GM12878 (cell line): ENCODE results near the gene BARD1. TPM values are rescaled to one million over a fixed set of nuclear protein-coding genes. Genes with fewer than 3 reads are reported as not detected.
"Not testable (repeated sequence)": the region's sequence is repeated elsewhere in the genome, so short reads cannot be mapped to it uniquely, and the experiment has no call there.

Experiments
- ATAC-seq: fragments of 200-7000 bp; cut with Tn5 transposase; 3 replicates; pipeline ENCODE4 v1.9.1; 2020; ENCODE audit warnings: mild to moderate bottlenecking, moderate library complexity
- BruUV-seq: library from RNA; stranded (reverse); fragments of 400-500 nt; replicated peaks from 2 replicates; lab custom pipeline; 2021; lab: Mats Ljungman, UMichigan
- CTCF ChIA-PET: fragments of 300-600 bp; sonication (Branson Sonifier 250); formaldehyde crosslinking; extraction: SDS; loops from one replicate; lab custom pipeline; 2021; ENCODE audit warnings: inconsistent platforms; lab: Yijun Ruan, JAX
- POLR2A ChIA-PET: fragments of 350-600 bp; formaldehyde crosslinking; extraction: SDS; loops from one replicate; lab custom pipeline; 2021; ENCODE audit warnings: inconsistent platforms; lab: Charles Lee
- RAD21 ChIA-PET: fragments of 300-600 bp; sonication (Branson Sonifier 250); formaldehyde crosslinking; loops from one replicate; lab custom pipeline; 2023; ENCODE audit warnings: antibody characterized with exemption; ENCODE audit not compliant: unreplicated experiment; lab: Charles Lee
- SMC1A ChIA-PET: fragments of 300-600 bp; sonication (Branson Sonifier 250); formaldehyde crosslinking; loops from one replicate; lab custom pipeline; 2023; ENCODE audit not compliant: unreplicated experiment, uncharacterized antibody; lab: Charles Lee
- DNase-seq: peaks from one replicate; pipeline ENCODE4 v3.0.0-alpha.2; 2011; ENCODE audit warnings: low read depth, low spot score
- FAIRE-seq: peaks from 3 replicates; lab custom pipeline; 2011; peaks lifted over from hg19 to GRCh38; lab: Jason Lieb, UNC
- H2AFZ ChIP-seq: 2 replicates; pipeline ENCODE4 v1.6.0; 2011; ENCODE audit warnings: low read depth, low read length, control low read depth; ENCODE audit not compliant: control insufficient read depth
- H3K27ac ChIP-seq: 2 replicates; pipeline ENCODE4 v1.5.1; 2011; ENCODE audit warnings: control low read depth; ENCODE audit not compliant: control insufficient read depth, insufficient read depth
- H3K27me3 ChIP-seq, 2 experiments: replicated peaks in 1 of 2; 2 replicates each; pipeline versions ENCODE4 v1.6.0 to v1.6.1; 2011; ENCODE audit warnings: low read length in 1 of 2; ENCODE audit not compliant: control insufficient read depth in 2 of 2, insufficient read depth in 2 of 2
- H3K36me3 ChIP-seq, 2 experiments: 2 replicates each; pipeline ENCODE4 v1.5.1; 2011; ENCODE audit warnings: low read length in 1 of 2; ENCODE audit not compliant: control insufficient read depth in 2 of 2, insufficient read depth in 2 of 2
- H3K4me1 ChIP-seq: 2 replicates; pipeline ENCODE4 v1.6.1; 2011; ENCODE audit warnings: mild to moderate bottlenecking, low read length, moderate library complexity, mixed read lengths; ENCODE audit not compliant: control insufficient read depth, insufficient read depth
- H3K4me2 ChIP-seq: 2 replicates; pipeline ENCODE4 v1.6.0; 2011; ENCODE audit warnings: control low read depth; ENCODE audit not compliant: control insufficient read depth, insufficient read depth
- H3K4me3 ChIP-seq: fragments of 200-600 bp; sonication (generic); 2 replicates; pipeline ENCODE4 v1.5.1; 2016
- H3K79me2 ChIP-seq: 2 replicates; pipeline ENCODE4 v1.6.0; 2011; ENCODE audit warnings: low read length; ENCODE audit not compliant: control insufficient read depth, insufficient read depth
- H3K9ac ChIP-seq: 2 replicates; pipeline ENCODE4 v1.8.0; 2011; ENCODE audit warnings: low read length, control low read depth, mixed read lengths; ENCODE audit not compliant: control insufficient read depth, insufficient read depth
- H3K9me3 ChIP-seq: replicated peaks from 3 replicates; pipeline ENCODE4 v1.5.1; 2011; ENCODE audit warnings: mild to moderate bottlenecking, low read length; ENCODE audit not compliant: control insufficient read depth, insufficient read depth
- H4K20me1 ChIP-seq: 2 replicates; pipeline ENCODE4 v1.6.0; 2011; ENCODE audit not compliant: control insufficient read depth, insufficient read depth
- BHLHE40 ChIP-seq, 2 experiments: fragments of 450-650 bp in 1 of 2; IDR thresholded peaks; 2 replicates each; pipeline ENCODE4 v1.6.1; 2011 to 2017; ENCODE audit warnings: low read depth in 2 of 2, borderline replicate concordance in 1 of 2, improper control_type of control experiment in 1 of 2, low read length in 1 of 2, mild to moderate bottlenecking in 1 of 2
- CBFB ChIP-seq: IDR thresholded peaks from 2 replicates; pipeline ENCODE4 v1.6.1; 2016; ENCODE audit warnings: antibody characterized with exemption, low read depth
- CEBPB ChIP-seq, 2 experiments: fragments of 150-350 bp in 1 of 2; IDR thresholded peaks; 2 replicates each; pipeline ENCODE4 v1.6.1; 2012 to 2014; ENCODE audit warnings: low read depth in 2 of 2, low read length in 2 of 2, borderline replicate concordance in 1 of 2, inconsistent platforms in 1 of 2
- EED ChIP-seq: sonication (generic); IDR thresholded peaks from 2 replicates; pipeline ENCODE4 v1.6.1; 2016; ENCODE audit warnings: antibody characterized with exemption, low read depth
- IRF5 ChIP-seq: fragments of 450-650 bp; IDR thresholded peaks from 2 replicates; pipeline ENCODE4 v1.6.1; 2017; ENCODE audit warnings: borderline replicate concordance
- LARP7 ChIP-seq: fragments of 450-650 bp; IDR thresholded peaks from 2 replicates; pipeline ENCODE4 v1.6.1; 2017; ENCODE audit warnings: mild to moderate bottlenecking
- NRF1 ChIP-seq: conservative IDR thresholded peaks from 2 replicates; pipeline ENCODE4 v1.6.1; 2011; ENCODE audit warnings: mild to moderate bottlenecking, low read depth, low read length, improper control_type of control experiment
- RELB ChIP-seq: fragments of 450-650 bp; IDR thresholded peaks from 2 replicates; pipeline ENCODE4 v1.6.1; 2017; ENCODE audit warnings: low read depth, mild to moderate bottlenecking, moderate library complexity
- SMAD5 ChIP-seq: IDR thresholded peaks from 2 replicates; pipeline ENCODE4 v1.6.1; 2016; ENCODE audit warnings: antibody characterized with exemption, low read depth
- ZNF592 ChIP-seq: fragments of 450-650 bp; IDR thresholded peaks from 2 replicates; pipeline ENCODE4 v1.6.1; 2017; ENCODE audit warnings: mild to moderate bottlenecking, moderate library complexity
- WGBS: methylation state at CpG from one replicate; pipeline ENCODE4 v1.1.6; 2016; ENCODE audit warnings: low lambda C conversion rate; ENCODE audit not compliant: insufficient replicate concordance, insufficient coverage; ENCODE audit errors: missing lambda C conversion rate; 5-methylcytosine and 5-hydroxymethylcytosine counted together
- in situ Hi-C: fragments of 300-500 bp; cut with MboI; formaldehyde crosslinking; loops from 9 replicates; pipeline ENCODE4 v1.14.3; 2018; ENCODE audit warnings: mixed read lengths
- intact Hi-C: fragments of 100-400 bp; cut with micrococcal nuclease; formaldehyde crosslinking; loops from one replicate; pipeline ENCODE4 v1.14.2; 2022; ENCODE audit not compliant: unreplicated experiment
- polyA plus RNA-seq, 11 experiments: library from polyadenylated mRNA; depleted of rRNA in 4 of 11; unstranded in 6 of 11; stranded (reverse) in 5 of 11; fragments of >200 nt; fragmentation: Nextera tagmentation in 4 of 11; fragmentation: Illumina TruSeq in 1 of 11; extraction: Ambion mirVana in 4 of 11; extraction: Trizol in 1 of 11; gene quantifications; 1 replicate in 1 of 11; 2 replicates in 10 of 11; pipeline versions ENCODE4 v1.2.1 to v1.2.3, GENCODE V29; 2011 to 2016; ENCODE audit warnings: inconsistent platforms in 2 of 11, missing spikeins in 2 of 11, low read depth in 1 of 11
- total RNA-seq, 4 experiments: library from RNA; depleted of rRNA in 3 of 4; stranded (reverse); fragments of >200 nt in 3 of 4; fragmentation: Illumina TruSeq in 1 of 4; extraction: Trizol in 1 of 4; gene quantifications; 2 replicates each; pipeline versions ENCODE4 v1.2.1 to v1.2.3, GENCODE V29; 2013 to 2021

Gene BARD1
- total and polyA plus RNA-seq, 10 of the 15 experiments (the other 5 are each of a cell fraction or from before 2014, with no cell fraction given), result 15.3 to 45.7 (median 31.6) TPM

GRCh38 chr2:214796911-214797310 is 12.6 kb downstream of the BARD1 start:
- Histone ChIP-seq H4K20me1 (no peaks in the 10 kb centered on the region), H3K27ac (no peak overlapping the region), H3K27me3 (no peaks in the 10 kb centered on the region), H3K4me3 (no peak overlapping the region), H3K4me1 (no peaks in the 10 kb centered on the region), H3K9me3 (no peaks in the 10 kb centered on the region; the same call in 1 of the 3 replicates), H3K36me3 (peaks cover 6 to 11% of the 10 kb centered on the region in 2 experiments), H3K9ac (no peak overlapping the region), H2AFZ (no peak overlapping the region)
- ChIA-PET RAD21 (no interaction called here), CTCF (interaction anchor here (3.1 kb wide), 1 partner anchor 9 kb away, joined by 8 read pairs; no protein-coding TSS in a partner anchor), POLR2A (no interaction called here), SMC1A (no interaction called here)
- no TSS peak for BruUV-seq
- in situ Hi-C loops, result no loop called here
- intact Hi-C loops, result no loop called here
- no peak for DNase-seq
- TF ChIP-seq EED (no peak), BHLHE40 (IDR thresholded peaks at IDR 0.05; ENCODE audit: borderline replicate concordance in 1 of 2, low read depth in 2 of 2, low read length in 1 of 2) (no peak), RELB (no peak), CBFB (no peak), LARP7 (no peak), NRF1 (no peak), CEBPB (IDR thresholded peaks at IDR 0.05; ENCODE audit: borderline replicate concordance in 1 of 2, low read depth in 2 of 2, low read length in 2 of 2) (no peak), SMAD5 (no peak), ZNF592 (no peak), IRF5 (no peak)
- TF ChIP-seq, all 136 proteins: peak for 0
- H3K4me2 ChIP-seq, result 0 out of 2 replicates have a peak overlapping the region, but pooled peaks have one; percentile 31
- H3K79me2 ChIP-seq, result peaks cover 72% of the 10 kb centered on the region
- ATAC-seq (peak; percentile 28), FAIRE-seq (no peak)
- 96% methylated on average over 1 of the region's 1 CpG for WGBS

GRCh38 chr2:214783181-214783580 is 26.3 kb downstream of the BARD1 start:
- POLR2A ChIA-PET, FAIRE-seq, H3K4me3 ChIP-seq, H3K4me2 ChIP-seq, RAD21 ChIA-PET, SMC1A ChIA-PET, BruUV-seq, H3K4me1 ChIP-seq, DNase-seq, CTCF ChIA-PET, in situ Hi-C loops, H3K9ac ChIP-seq, H4K20me1 ChIP-seq, intact Hi-C loops, H3K9me3 ChIP-seq, H2AFZ ChIP-seq, H3K27me3 ChIP-seq, H3K27ac ChIP-seq, ATAC-seq: not testable (repeated sequence)
- H3K36me3 ChIP-seq, result peaks cover 9 to 26% of the 10 kb centered on the region in 2 experiments; a peak in 3 of 4 replicates
- WGBS, result 100% methylated on average over 1 of the region's 1 CpG
- peaks cover 25% of the 10 kb centered on the region for H3K79me2 ChIP-seq
